ENCODE results near the gene TLE4.
"Not testable (repeated sequence)": the region's sequence is repeated elsewhere in the genome, so short reads cannot be mapped to it uniquely, and the experiment has no call there.

TLE4 gene

DNA sequence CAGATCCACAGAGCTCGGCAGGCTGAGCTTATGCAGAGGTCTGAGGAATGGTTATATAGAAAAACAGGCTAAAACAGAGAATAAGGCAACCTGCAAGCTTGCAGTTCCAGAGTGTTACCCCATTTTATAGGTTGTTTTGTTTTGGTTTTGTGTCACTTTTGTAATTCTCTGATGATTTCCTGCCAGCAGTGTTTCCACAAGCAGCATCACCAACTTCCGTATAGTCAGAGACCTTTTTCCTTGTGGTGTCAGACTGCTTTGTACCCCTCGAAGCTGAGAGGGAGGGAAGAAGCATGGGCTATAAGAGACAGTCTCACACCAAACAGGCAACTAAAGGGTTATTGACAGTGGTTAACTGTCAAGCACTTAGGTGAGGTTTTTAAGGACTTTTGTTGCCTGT is 61.8 kb downstream of the TLE4 start:
- DNase-seq (ENCODE audit: low read depth in 2 of 2): no peak

DNA sequence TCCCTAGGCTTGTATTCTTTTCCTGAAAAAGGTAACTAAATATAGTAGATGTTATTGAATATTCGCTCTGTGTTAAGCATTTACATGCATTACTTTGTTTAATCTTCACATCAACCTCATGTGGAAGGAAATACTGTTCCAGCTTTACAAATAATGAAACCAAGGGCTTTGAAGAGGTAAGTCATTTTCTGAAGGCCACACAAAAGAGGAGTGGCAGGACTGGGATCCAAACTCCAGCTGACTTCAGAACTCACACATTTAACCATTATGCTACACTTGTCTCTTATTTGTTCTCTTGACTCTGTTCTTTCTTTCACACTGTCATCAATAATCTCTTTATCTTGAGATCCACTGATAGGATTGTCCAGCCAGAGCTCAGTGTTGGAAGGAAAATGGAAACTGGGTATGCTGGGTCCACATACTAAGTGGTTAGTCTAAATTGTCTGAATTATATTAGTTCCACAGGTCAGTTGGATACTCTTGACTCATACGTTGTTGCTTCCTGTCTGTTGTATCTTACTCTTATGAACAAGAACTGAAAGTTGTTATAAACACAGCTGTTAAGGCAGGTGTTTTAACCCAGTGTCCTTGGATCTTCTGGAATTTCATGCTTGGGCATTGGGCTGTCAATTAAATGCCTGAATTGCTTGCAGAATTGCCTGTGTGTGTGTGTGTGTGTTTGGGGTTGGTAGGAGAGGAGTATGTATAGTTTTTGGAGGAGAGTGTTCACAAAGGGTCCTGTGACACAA is 65.6 kb downstream of the TLE4 start:
- DNase-seq (ENCODE audit: low read depth in 2 of 2): no peak

DNA sequence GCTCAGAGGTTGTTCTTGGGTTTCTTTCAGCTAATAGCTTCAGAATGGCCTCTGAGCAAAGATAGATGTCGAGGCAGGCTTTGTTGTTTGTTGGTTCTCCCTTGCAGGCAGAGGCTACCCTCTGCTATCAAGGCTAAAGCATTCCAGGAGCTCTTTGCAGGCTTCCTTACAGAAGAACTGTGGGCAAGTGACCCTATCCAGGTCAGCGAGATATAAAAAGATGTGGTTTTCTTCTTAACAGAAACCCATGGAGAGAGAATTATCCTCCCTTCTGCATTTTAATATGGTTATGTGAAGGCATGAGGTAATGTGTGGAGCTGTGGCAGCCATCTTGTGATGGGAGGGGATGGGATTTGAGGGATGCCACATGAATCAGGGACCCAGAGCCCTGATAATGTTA is 67.0 kb downstream of the TLE4 start:
- DNase-seq (ENCODE audit: low read depth in 2 of 2): no peak

DNA sequence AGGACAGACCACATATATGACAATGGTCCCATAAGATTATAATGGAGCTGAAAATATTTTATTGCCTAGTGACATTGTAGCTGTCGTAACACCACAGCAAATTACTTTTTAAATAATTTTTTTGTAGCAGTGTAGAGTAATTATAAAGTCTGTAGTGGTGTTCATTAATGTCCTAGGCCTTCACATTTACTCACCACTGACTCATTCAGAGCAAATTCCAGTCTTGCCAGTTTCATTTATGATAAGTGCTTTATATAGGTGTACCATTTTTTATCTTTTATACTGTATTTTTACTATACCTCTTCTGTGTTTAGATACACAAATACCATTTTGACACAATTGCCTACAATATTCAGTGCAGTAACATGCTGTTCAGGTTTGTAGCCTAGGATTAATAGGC is 67.6 kb downstream of the TLE4 start:
- no peak for DNase-seq (ENCODE audit: low read depth in 2 of 2)

GRCh38 chr9:79640067-79640466 is 68.3 kb downstream of the TLE4 start:
- not testable (repeated sequence) for DNase-seq (ENCODE audit: low read depth in 2 of 2)

DNA sequence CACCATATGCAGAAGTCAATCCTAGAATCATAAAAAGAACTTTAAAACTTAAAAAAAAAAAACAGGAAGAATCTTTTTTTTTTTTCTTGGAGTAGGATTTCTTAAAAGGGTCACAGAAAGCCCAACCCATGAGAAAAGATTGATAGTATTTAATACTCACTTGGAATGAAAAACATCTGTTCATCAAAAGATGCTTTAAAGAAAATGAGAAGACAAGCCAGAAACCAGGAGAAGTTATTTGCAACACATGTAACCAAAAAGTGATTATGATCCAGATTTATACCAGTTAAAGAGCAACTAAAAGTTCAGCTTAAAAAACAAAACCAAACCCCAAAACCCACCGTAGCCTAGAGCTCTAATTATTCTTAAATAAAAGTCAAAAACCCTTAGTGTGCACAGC is 69.3 kb downstream of the TLE4 start:
- no peak for DNase-seq (ENCODE audit: low read depth in 2 of 2)

DNA sequence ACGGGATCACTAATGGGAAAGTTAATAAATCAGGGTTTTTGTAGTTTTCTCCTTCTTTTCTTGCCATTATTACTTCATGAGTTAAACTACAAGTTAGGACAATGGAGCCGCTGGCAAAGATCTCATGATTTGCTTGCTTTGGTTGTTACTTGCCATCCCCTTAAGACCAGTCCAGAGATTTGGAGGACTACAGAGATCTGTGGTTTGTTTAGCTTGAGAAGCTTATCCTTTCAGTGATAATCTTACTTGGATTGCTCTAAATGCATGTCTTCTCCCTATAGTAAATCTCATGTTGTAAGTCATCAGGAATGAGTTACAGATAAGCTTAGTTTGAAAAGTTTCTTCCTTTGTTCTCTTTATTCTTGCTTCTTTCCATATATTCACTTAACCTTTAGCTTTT is 70.9 kb downstream of the TLE4 start:
- no peak for DNase-seq (ENCODE audit: low read depth in 2 of 2)

- no peak for DNase-seq (ENCODE audit: low read depth in 2 of 2)
These were observed 72.3 kb downstream of the TLE4 start for GRCh38 chr9:79644048-79644447.

DNA sequence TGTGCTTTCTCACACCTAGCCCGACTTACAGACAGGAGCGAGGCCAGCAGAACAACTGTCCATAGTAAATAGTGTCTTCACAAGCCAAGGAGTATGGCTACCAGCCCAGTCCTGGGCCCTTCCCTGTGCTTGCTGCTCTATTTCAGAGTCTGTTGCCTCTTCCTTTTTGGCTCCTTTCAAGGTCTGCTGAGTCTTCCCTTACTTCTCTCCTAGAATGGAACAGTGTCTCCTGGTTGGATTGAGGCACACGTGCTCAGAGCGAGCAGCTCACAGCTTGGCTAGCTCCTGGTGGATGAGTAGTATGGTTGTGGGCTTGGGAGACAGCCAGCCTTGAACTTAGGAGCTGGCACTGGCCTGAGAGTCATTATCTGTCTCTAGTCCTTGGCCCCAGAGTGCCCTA is 72.8 kb downstream of the TLE4 start:
- no peak for DNase-seq (ENCODE audit: low read depth in 2 of 2)

- no peak for DNase-seq (ENCODE audit: low read depth in 2 of 2)
These were observed 73.3 kb downstream of the TLE4 start for GRCh38 chr9:79645110-79645509.

- no peak for DNase-seq (ENCODE audit: low read depth in 2 of 2)
These were observed 74.3 kb downstream of the TLE4 start for GRCh38 chr9:79646096-79646495.

- DNase-seq (ENCODE audit: low read depth in 2 of 2): no peak
These were observed 79.6 kb downstream of the TLE4 start for GRCh38 chr9:79651251-79651795.

DNA sequence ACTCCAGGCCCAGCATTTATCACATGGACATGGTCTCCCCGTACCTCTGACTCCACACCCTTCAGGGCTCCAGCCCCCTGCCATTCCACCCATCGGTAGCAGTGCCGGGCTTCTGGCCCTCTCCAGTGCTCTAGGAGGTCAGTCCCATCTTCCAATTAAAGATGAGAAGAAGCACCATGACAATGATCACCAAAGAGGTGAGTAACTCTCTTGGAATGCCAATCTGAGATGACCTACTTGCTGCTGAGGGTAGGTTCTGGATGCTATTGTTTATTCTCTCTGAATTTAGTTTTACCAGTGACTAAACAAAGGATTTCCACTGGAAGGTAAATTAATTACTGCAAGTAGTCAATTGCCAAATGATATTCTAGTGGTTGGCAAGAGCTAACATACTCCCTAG is 80.8 kb downstream of the TLE4 start:
- no peak for DNase-seq (ENCODE audit: low read depth in 2 of 2)

- not testable (repeated sequence) for DNase-seq (ENCODE audit: low read depth in 2 of 2)
These were observed 83.0 kb downstream of the TLE4 start for GRCh38 chr9:79654591-79655382.

- no peak for DNase-seq (ENCODE audit: low read depth in 2 of 2)
These were observed 83.8 kb downstream of the TLE4 start for GRCh38 chr9:79655551-79655950.

DNA sequence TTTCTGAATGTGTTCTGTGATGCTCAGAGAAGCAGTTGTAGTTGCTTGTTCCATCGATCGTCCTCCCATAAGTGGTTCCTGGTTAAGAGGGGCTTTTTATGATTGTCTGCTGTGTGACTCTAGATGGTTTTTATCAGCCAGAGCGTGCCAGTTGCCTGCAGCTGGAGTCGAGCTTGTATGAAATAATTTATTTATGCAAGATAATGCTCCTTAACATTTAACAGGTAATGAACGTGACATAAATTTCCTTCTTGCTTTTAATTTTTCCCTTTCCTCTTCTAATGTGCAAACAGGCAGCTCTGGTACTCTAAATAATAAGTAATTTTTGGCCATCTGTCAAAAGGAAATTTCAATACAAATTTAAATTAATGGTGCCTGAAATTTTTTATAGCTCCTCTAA is 84.4 kb downstream of the TLE4 start:
- no peak for DNase-seq (ENCODE audit: low read depth in 2 of 2)

GRCh38 chr9:79657891-79658290 is 86.1 kb downstream of the TLE4 start:
- DNase-seq (ENCODE audit: low read depth in 2 of 2): no peak

- DNase-seq (ENCODE audit: low read depth in 2 of 2): no peak
These were observed 87.2 kb downstream of the TLE4 start for GRCh38 chr9:79658926-79659325.

DNA sequence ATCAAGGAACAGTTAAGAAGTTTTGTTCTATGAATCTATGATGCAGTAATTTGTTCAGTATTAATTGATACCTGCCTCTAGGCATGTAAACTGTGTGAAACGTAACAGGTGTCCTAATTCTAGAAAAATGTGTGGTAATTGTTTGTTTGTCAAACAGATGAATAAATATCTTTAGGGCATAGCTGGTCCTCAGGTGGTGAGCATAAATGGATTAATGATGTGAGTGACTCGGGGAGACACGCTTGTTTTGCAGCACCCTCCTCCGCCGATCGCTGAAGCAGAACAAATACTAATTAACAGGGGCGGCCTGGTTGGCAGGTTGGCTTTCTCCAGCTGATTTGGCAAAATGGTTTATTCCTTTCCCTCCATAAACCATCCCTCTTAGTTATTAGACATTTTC is 88.8 kb downstream of the TLE4 start:
- no peak for DNase-seq (ENCODE audit: low read depth in 2 of 2)

DNA sequence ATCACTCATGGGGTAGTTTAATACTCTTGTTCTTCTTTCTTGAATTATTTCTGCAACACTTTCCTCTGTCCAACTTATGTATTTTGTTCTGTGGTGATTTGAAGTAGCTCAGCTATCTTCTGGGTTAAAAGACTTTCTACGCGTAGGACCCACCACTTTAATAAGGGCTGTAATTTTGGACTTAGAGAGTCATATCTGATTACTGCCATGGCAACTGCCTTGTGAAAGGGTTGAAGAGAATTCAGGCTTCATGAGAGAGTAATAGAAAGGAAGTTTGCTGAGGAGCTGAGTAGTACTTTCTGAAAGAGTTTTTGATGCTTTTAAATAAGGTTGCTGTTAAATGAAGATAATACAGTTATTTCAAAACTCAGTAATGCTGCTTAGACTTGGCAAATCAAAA is 89.5 kb downstream of the TLE4 start:
- DNase-seq (ENCODE audit: low read depth in 2 of 2): no peak

DNA sequence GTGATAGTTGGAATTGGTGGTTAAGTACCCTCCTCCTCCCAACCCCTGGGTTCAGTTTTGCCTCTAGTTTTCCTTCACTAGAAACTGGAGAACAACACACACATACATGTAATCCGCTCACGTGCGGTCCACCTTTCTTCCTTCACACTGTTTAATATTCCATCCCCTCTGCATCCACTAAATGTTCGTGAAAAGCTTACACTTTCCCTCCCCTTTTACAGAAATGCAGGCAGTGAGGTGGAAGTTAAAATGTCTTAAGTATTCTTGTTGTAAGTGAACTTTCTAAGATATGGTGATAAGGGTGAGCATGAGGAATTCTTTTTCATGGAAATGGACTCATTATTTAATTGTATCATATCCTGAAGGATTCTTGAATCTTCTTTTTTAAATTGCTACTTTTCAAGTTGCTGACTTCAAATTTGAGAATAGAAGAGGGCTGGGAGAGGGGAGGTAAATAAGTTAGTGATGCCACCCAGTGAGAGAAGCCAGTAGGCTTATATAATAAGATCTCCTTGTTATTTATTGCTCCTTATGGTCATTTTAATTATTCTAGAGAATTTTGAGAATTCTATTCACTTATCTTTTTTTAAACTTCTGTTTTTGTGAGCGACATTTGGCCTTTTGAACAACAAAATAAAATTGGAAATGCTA is 90.2 kb downstream of the TLE4 start:
- no peak for DNase-seq (ENCODE audit: low read depth in 2 of 2)

GRCh38 chr9:79662537-79662956 is 90.8 kb downstream of the TLE4 start:
- no peak for DNase-seq (ENCODE audit: low read depth in 2 of 2)

- no peak for DNase-seq (ENCODE audit: low read depth in 2 of 2)
These were observed 91.5 kb downstream of the TLE4 start for GRCh38 chr9:79663300-79663699.
